A549 (cell line): ENCODE results near the gene LDLRAD4. TPM values are rescaled to one million over a fixed set of nuclear protein-coding genes. Genes with fewer than 3 reads are reported as not detected.

ENCODE experiments used
- ATAC-seq, 2 experiments: fragments of 200-7000 bp in 1 of 2; fragments of >200 bp in 1 of 2; cut with Nextera tagmentation in 1 of 2; cut with Tn5 transposase in 1 of 2; 3 replicates each; pipeline versions ENCODE4 v1.8.0 to v1.9.1; 2018 to 2020; ENCODE audit warnings: mild to moderate bottlenecking in 1 of 2, moderate library complexity in 1 of 2
- CTCF ChIA-PET: fragments of 300-600 bp; sonication (Branson Sonifier 250); formaldehyde crosslinking; extraction: SDS; loops from one replicate; lab custom pipeline; 2021; ENCODE audit warnings: antibody characterized with exemption, inconsistent platforms; lab: Yijun Ruan, JAX
- POLR2A ChIA-PET: fragments of 350-600 bp; formaldehyde crosslinking; extraction: SDS; loops from one replicate; lab custom pipeline; 2021; ENCODE audit warnings: antibody characterized with exemption, inconsistent platforms; lab: Yijun Ruan, JAX
- DNase-seq, 2 experiments: peaks; one replicate each; pipeline versions ENCODE4 v3.0.0 to v3.0.0-alpha.2; 2011 to 2016; ENCODE audit warnings: low read depth in 1 of 2, low spot score in 1 of 2
- FAIRE-seq: peaks from 2 replicates; lab custom pipeline; 2011; peaks lifted over from hg19 to GRCh38; lab: Jason Lieb, UNC
- H3K27ac ChIP-seq, 2 experiments: fragments of >200 bp; sonication (Bioruptor Twin); formaldehyde crosslinking; 3 replicates each; pipeline ENCODE4 v1.5.1; 2016 to 2017
- H3K4me1 ChIP-seq: fragments of >200 bp; sonication (Bioruptor Twin); formaldehyde crosslinking; 3 replicates; pipeline ENCODE4 v1.6.1; 2016
- H3K4me2 ChIP-seq: fragments of >200 bp; sonication (Bioruptor Twin); formaldehyde crosslinking; 3 replicates; pipeline ENCODE4 v1.6.1; 2016
- H3K4me3 ChIP-seq: fragments of >200 bp; sonication (Bioruptor Twin); formaldehyde crosslinking; 3 replicates; pipeline ENCODE4 v1.5.1; 2016
- H3K9me3 ChIP-seq: fragments of >200 bp; sonication (Bioruptor Twin); formaldehyde crosslinking; 3 replicates; pipeline ENCODE4 v1.6.1; 2016
- CBX8 ChIP-seq: fragments of 200-600 bp; sonication (generic); IDR thresholded peaks from 2 replicates; pipeline ENCODE4 v1.6.1; 2016
- CEBPB ChIP-seq, 2 experiments: fragments of >200 bp in 1 of 2; sonication (Bioruptor Twin) in 1 of 2; formaldehyde crosslinking in 1 of 2; IDR thresholded peaks; 2 replicates each; pipeline ENCODE4 v1.6.1; 2012 to 2016
- EHF ChIP-seq: fragments of 250-450 bp; sonication (Bioruptor Pico); IDR thresholded peaks from 2 replicates; pipeline ENCODE4 v1.5.0; 2020; ENCODE audit warnings: mild to moderate bottlenecking
- ELK1 ChIP-seq: fragments of 150-350 bp; IDR thresholded peaks from 2 replicates; pipeline ENCODE4 v1.6.1; 2014; ENCODE audit warnings: low read depth, mild to moderate bottlenecking, low read length
- ESRRA ChIP-seq: fragments of 150-350 bp; IDR thresholded peaks from 2 replicates; pipeline ENCODE4 v1.6.1; 2014; ENCODE audit warnings: mild to moderate bottlenecking, low read length, borderline replicate concordance
- GATA3 ChIP-seq: IDR thresholded peaks from 2 replicates; pipeline ENCODE4 v1.6.1; 2012; ENCODE audit warnings: borderline replicate concordance
- HDAC2 ChIP-seq: fragments of 200-600 bp; sonication (generic); IDR thresholded peaks from 2 replicates; pipeline ENCODE4 v1.6.1; 2016
- HOXA7 ChIP-seq: fragments of 250-450 bp; sonication (Bioruptor Pico); IDR thresholded peaks from 2 replicates; pipeline ENCODE4 v1.5.0; 2020; ENCODE audit warnings: mild to moderate bottlenecking, moderate library complexity
- HOXB13 ChIP-seq: fragments of 250-450 bp; sonication (Bioruptor Pico); IDR thresholded peaks from 2 replicates; pipeline ENCODE4 v1.5.0; 2020; ENCODE audit warnings: low read depth, mild to moderate bottlenecking, moderate library complexity
- HOXB5 ChIP-seq: fragments of 250-450 bp; sonication (Bioruptor Pico); IDR thresholded peaks from 2 replicates; pipeline ENCODE4 v1.5.0; 2020; ENCODE audit warnings: mild to moderate bottlenecking, moderate library complexity
- JUNB ChIP-seq: fragments of >200 bp; sonication (Bioruptor Twin); formaldehyde crosslinking; IDR thresholded peaks from 2 replicates; pipeline ENCODE4 v1.6.1; 2016
- KDM1A ChIP-seq: fragments of 200-600 bp; sonication (generic); IDR thresholded peaks from 2 replicates; pipeline ENCODE4 v1.6.1; 2016; ENCODE audit warnings: low read depth, mild to moderate bottlenecking
- KDM5A ChIP-seq: fragments of 200-600 bp; sonication (generic); IDR thresholded peaks from 2 replicates; pipeline ENCODE4 v1.6.1; 2016; ENCODE audit warnings: antibody characterized with exemption, mild to moderate bottlenecking
- MAFK ChIP-seq: fragments of 450-650 bp; IDR thresholded peaks from 2 replicates; pipeline ENCODE4 v1.6.1; 2014; ENCODE audit not compliant: partially characterized antibody
- NR3C1 ChIP-seq: fragments of >200 bp; sonication (Bioruptor Twin); formaldehyde crosslinking; IDR thresholded peaks from 3 replicates; pipeline ENCODE4 v1.6.1; 2017
- PHF8 ChIP-seq: fragments of 200-600 bp; sonication (generic); IDR thresholded peaks from 2 replicates; pipeline ENCODE4 v1.6.1; 2016; ENCODE audit warnings: low read depth, mild to moderate bottlenecking, antibody characterized with exemption, moderate library complexity, borderline replicate concordance
- REST ChIP-seq: fragments of 200-600 bp; sonication (generic); IDR thresholded peaks from 2 replicates; pipeline ENCODE4 v1.6.1; 2016; ENCODE audit warnings: antibody characterized with exemption, mild to moderate bottlenecking, moderate library complexity
- RFX5 ChIP-seq: fragments of 450-650 bp; IDR thresholded peaks from 2 replicates; pipeline ENCODE4 v1.7.1; 2014; ENCODE audit warnings: antibody characterized with exemption, mild to moderate bottlenecking, moderate library complexity
- RNF2 ChIP-seq: fragments of 200-600 bp; sonication (generic); IDR thresholded peaks from 2 replicates; pipeline ENCODE4 v1.6.1; 2016; ENCODE audit warnings: low read depth, mild to moderate bottlenecking, antibody characterized with exemption, moderate library complexity, borderline replicate concordance
- SMC3 ChIP-seq: fragments of >200 bp; sonication (Bioruptor Twin); formaldehyde crosslinking; IDR thresholded peaks from 3 replicates; pipeline ENCODE4 v1.6.1; 2018; ENCODE audit warnings: inconsistent platforms
- ZSCAN20 ChIP-seq: fragments of 250-450 bp; sonication (Bioruptor Pico); IDR thresholded peaks from 2 replicates; pipeline ENCODE4 v1.8.0; 2022; ENCODE audit warnings: mild to moderate bottlenecking, moderate library complexity
- WGBS: methylation state at CpG from one replicate; pipeline ENCODE4 v1.1.6; 2017; ENCODE audit errors: missing lambda C conversion rate; 5-methylcytosine and 5-hydroxymethylcytosine counted together
- polyA plus RNA-seq, 4 experiments: library from polyadenylated mRNA; depleted of rRNA in 3 of 4; stranded (reverse); fragments of >200 nt; fragmentation: RNase III in 1 of 4; extraction: RNeasy Plus Mini Kit Qiagen cat#74134 plus additional on column Dnase treatment in 1 of 4; gene quantifications; 2 replicates in 3 of 4; 3 replicates in 1 of 4; pipeline ENCODE4 v1.2.3, GENCODE V29; 2011 to 2017
- TF ChIP-seq, protein P1 (sequence below): fragments of >200 bp; sonication (Bioruptor Twin); formaldehyde crosslinking; IDR thresholded peaks from 2 replicates; pipeline ENCODE4 v1.6.1; 2016

The LDLRAD4 gene
- polyA plus RNA-seq, 2 of the 4 experiments (the other 2 are of a cell fraction), result 5.2 to 7.6 TPM

- no peak for FAIRE-seq
- no peak overlapping the region for H3K27ac ChIP-seq
- H3K9me3 ChIP-seq, result no peaks in the 10 kb centered on the region
- TF ChIP-seq KDM5A, result no peak
- TF ChIP-seq SMC3, result no peak
- no peak for TF ChIP-seq ESRRA
- TF ChIP-seq, protein P1, sequence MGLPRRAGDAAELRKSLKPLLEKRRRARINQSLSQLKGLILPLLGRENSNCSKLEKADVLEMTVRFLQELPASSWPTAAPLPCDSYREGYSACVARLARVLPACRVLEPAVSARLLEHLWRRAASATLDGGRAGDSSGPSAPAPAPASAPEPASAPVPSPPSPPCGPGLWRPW, result no peak
- no peak for TF ChIP-seq ELK1
- TF ChIP-seq JUNB, result no peak
- no peak for TF ChIP-seq RNF2
- no peak for TF ChIP-seq GATA3
- TF ChIP-seq KDM1A, result no peak
- TF ChIP-seq RFX5, result no peak
- no peak for TF ChIP-seq EHF (CRISPR knock-in tag)
- WGBS, result 90% methylated on average over 7 of the region's 16 CpGs
- POLR2A ChIA-PET, result no interaction called here
- H3K4me3 ChIP-seq, result no peak overlapping the region
- H3K4me1 ChIP-seq, result peaks cover 30% of the 10 kb centered on the region
- CTCF ChIA-PET, result no interaction called here
- no peak overlapping the region for H3K4me2 ChIP-seq
- no peak for DNase-seq
- ATAC-seq, result no peak
Observed at GRCh38 chr18:13370995-13371625, 152.6 kb downstream of the LDLRAD4 start.

- TF ChIP-seq, protein P1, result no peak
- TF ChIP-seq PHF8, result no peak
- TF ChIP-seq RNF2, result no peak
- TF ChIP-seq ZSCAN20 (CRISPR knock-in tag), result no peak
- no peak for TF ChIP-seq HOXB5 (CRISPR knock-in tag)
- no peak for TF ChIP-seq CBX8
- no peak for TF ChIP-seq EHF (CRISPR knock-in tag)
- TF ChIP-seq KDM1A, result no peak
- no peak for TF ChIP-seq HDAC2
- TF ChIP-seq MAFK, result no peak
- TF ChIP-seq HOXA7 (CRISPR knock-in tag), result no peak
- TF ChIP-seq CEBPB (IDR thresholded peaks at IDR 0.05), result no peak
- TF ChIP-seq NR3C1, result no peak
- TF ChIP-seq REST, result no peak
- no peak for TF ChIP-seq SMC3
- TF ChIP-seq HOXB13 (CRISPR knock-in tag), result no peak
- no peak overlapping the region for H3K27ac ChIP-seq
- H3K4me2 ChIP-seq, result no peak overlapping the region
- H3K9me3 ChIP-seq, result no peaks in the 10 kb centered on the region
- CTCF ChIA-PET, result no interaction called here
- 75% methylated on average over 10 of the region's 10 CpGs for WGBS
- DNase-seq, result no peak
- peaks cover 30% of the 10 kb centered on the region for H3K4me1 ChIP-seq
- POLR2A ChIA-PET, result no interaction called here
- no peak for FAIRE-seq
- no peak overlapping the region for H3K4me3 ChIP-seq
- ATAC-seq, result no peak
Observed at GRCh38 chr18:13371689-13372418, 153.3 kb downstream of the LDLRAD4 start.
